Subcutaneous adipose tissue (tissue), 4 donors: ENCODE results near the gene NEK10. TPM values are rescaled to one million over a fixed set of nuclear protein-coding genes. Genes with fewer than 3 reads are reported as not detected.

Experiments
- CTCF ChIP-seq: fragments of 450-650 bp; IDR thresholded peaks from one replicate; pipeline ENCODE4 v1.5.1; 2016; ENCODE audit warnings: low read depth, mild to moderate bottlenecking, control low read depth, antibody characterized with exemption, moderate library complexity
- total RNA-seq, 4 donors: library from RNA; depleted of rRNA; stranded (reverse); fragments of >200 nt; gene quantifications; one replicate each; pipeline ENCODE4 v1.1.0, GENCODE V29; 2016

Gene NEK10
- total RNA-seq, 4 donors from 2014 or later = 0.44 to 2.6 (median 1.1) TPM

GRCh38 chr3:27253391-27253790 lies 115.8 kb downstream of the NEK10 start:
- TF ChIP-seq CTCF = no peak

- TF ChIP-seq CTCF = no peak
Measured at GRCh38 chr3:27252646-27253045, 116.5 kb downstream of the NEK10 start.

DNA sequence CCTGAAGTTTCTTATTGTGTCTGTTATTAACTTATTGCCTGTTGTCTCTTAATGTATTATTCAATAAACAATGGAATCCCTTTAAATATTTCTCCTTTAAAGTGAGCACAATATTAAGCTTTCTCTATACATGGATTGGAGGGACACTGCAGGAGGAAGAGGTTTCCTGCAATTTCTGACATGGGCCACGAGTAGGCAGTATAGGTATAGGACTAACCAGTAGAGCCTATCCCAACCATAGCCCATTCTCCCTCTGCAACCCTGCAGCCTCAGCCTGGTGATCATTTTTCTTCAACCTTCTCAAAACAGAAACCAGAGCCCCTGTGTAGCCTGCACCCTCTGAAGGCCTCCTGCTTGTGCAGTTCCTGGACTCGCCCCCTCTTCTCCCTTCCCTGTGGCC lies 124.8 kb downstream of the NEK10 start:
- TF ChIP-seq CTCF = no peak

- no peak for TF ChIP-seq CTCF
Measured at GRCh38 chr3:27239951-27240350, 129.2 kb downstream of the NEK10 start.

- TF ChIP-seq CTCF = no peak
Measured at GRCh38 chr3:27228805-27229204, 140.4 kb downstream of the NEK10 start.

GRCh38 chr3:27224197-27224596 lies 145.0 kb downstream of the NEK10 start:
- no peak for TF ChIP-seq CTCF

GRCh38 chr3:27221264-27221932 lies 147.8 kb downstream of the NEK10 start:
- no peak for TF ChIP-seq CTCF
